Measurements from ENCODE around the gene CACNB1. TPM values are rescaled to one million over a fixed set of nuclear protein-coding genes. Genes with fewer than 3 reads are reported as not detected.

CACNB1 gene
- polyA plus RNA-seq, 1 of the 3 experiments (the other 2 are of a cell fraction) = 7.4 TPM

- no peak overlapping the region for H2AFZ ChIP-seq (ENCODE audit: low read depth)
- H3K36me3 ChIP-seq (replicated peaks in 1 of 2; ENCODE audit: control insufficient read depth in 1 of 2, insufficient read depth in 2 of 2, low read length in 1 of 2) = peaks cover 28 to 32% of the 10 kb centered on the region in 2 experiments
- H3K4me2 ChIP-seq = peak overlapping the region; percentile 97
- H3K27ac ChIP-seq (ENCODE audit: low read depth in 2 of 2, low read length in 1 of 2) = peak overlapping the region; percentile 94 to 99
- H3K79me2 ChIP-seq (ENCODE audit: insufficient read depth) = peaks cover 40% of the 10 kb centered on the region
- peaks cover 51% of the 10 kb centered on the region for H3F3A ChIP-seq (replicated peaks; ENCODE audit: insufficient read depth)
- peak overlapping the region; percentile 75 to 93 for H3K4me3 ChIP-seq (ENCODE audit: low read depth in 2 of 2, low read length in 1 of 2)
- peak overlapping the region; percentile 98 for H3K9ac ChIP-seq
- no peaks in the 10 kb centered on the region for H3K9me3 ChIP-seq
- ChIA-PET CTCF (interaction anchor here (1.1 to 29.0 kb wide), 2 partner anchors 26 to 39 kb away, joined by 3 to 781 read pairs; no protein-coding TSS in a partner anchor), POLR2A (interaction anchor here (1.8 kb wide), 1 partner anchor 37 kb away, joined by 9 read pairs; no protein-coding TSS in a partner anchor)
- DNase-seq = no peak
- H3K27me3 ChIP-seq (ENCODE audit: insufficient read depth) = no peaks in the 10 kb centered on the region
- H4K20me1 ChIP-seq (ENCODE audit: insufficient read depth) = peaks cover 35% of the 10 kb centered on the region
- H3K4me1 ChIP-seq (ENCODE audit: control insufficient read depth in 1 of 2, insufficient read depth in 2 of 2, low read depth in 1 of 2, low read length in 1 of 2) = peaks cover 12 to 29% of the 10 kb centered on the region in 2 experiments; a peak in 2 of 4 replicates
- no peaks in the 10 kb centered on the region for H3K9me2 ChIP-seq
- WGBS (ENCODE audit: low lambda C conversion rate) = 5% methylated on average over 10 of the region's 11 CpGs
- TF ChIP-seq POLR2AphosphoS5 (IDR thresholded peaks at IDR 0.05; ENCODE audit: low read depth, low read length) = 0 out of 2 replicates have a peak, but pooled peaks have one; percentile 39
- no peak for TF ChIP-seq SIN3A (IDR thresholded peaks at IDR 0.05; ENCODE audit: borderline replicate concordance, low read depth, low read length)
- TF ChIP-seq, protein P1, sequence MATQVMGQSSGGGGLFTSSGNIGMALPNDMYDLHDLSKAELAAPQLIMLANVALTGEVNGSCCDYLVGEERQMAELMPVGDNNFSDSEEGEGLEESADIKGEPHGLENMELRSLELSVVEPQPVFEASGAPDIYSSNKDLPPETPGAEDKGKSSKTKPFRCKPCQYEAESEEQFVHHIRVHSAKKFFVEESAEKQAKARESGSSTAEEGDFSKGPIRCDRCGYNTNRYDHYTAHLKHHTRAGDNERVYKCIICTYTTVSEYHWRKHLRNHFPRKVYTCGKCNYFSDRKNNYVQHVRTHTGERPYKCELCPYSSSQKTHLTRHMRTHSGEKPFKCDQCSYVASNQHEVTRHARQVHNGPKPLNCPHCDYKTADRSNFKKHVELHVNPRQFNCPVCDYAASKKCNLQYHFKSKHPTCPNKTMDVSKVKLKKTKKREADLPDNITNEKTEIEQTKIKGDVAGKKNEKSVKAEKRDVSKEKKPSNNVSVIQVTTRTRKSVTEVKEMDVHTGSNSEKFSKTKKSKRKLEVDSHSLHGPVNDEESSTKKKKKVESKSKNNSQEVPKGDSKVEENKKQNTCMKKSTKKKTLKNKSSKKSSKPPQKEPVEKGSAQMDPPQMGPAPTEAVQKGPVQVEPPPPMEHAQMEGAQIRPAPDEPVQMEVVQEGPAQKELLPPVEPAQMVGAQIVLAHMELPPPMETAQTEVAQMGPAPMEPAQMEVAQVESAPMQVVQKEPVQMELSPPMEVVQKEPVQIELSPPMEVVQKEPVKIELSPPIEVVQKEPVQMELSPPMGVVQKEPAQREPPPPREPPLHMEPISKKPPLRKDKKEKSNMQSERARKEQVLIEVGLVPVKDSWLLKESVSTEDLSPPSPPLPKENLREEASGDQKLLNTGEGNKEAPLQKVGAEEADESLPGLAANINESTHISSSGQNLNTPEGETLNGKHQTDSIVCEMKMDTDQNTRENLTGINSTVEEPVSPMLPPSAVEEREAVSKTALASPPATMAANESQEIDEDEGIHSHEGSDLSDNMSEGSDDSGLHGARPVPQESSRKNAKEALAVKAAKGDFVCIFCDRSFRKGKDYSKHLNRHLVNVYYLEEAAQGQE (IDR thresholded peaks at IDR 0.05; ENCODE audit: low read depth, low read length) = no peak
Measured at GRCh38 chr17:39200957-39201510, 3.6 kb upstream of the CACNB1 start.

- Histone ChIP-seq H3K27me3 (ENCODE audit: insufficient read depth) (no peaks in the 10 kb centered on the region), H3K27ac (ENCODE audit: low read depth in 2 of 2, low read length in 1 of 2) (peak within 1 kb of the TSS; percentile 94 to 99), H3K9me3 (no peaks in the 10 kb centered on the region), H3F3A (replicated peaks; ENCODE audit: insufficient read depth) (peaks cover 48% of the 10 kb centered on the region), H3K4me3 (ENCODE audit: low read depth in 2 of 2, low read length in 1 of 2) (peak within 1 kb of the TSS; percentile 75 to 93), H3K4me1 (ENCODE audit: control insufficient read depth in 1 of 2, insufficient read depth in 2 of 2, low read depth in 1 of 2, low read length in 1 of 2) (peaks cover 20 to 37% of the 10 kb centered on the region in 2 experiments; a peak in 2 of 4 replicates), H2AFZ (ENCODE audit: low read depth) (peak within 1 kb of the TSS; percentile 98), H3K4me2 (peak within 1 kb of the TSS; percentile 97), H3K36me3 (replicated peaks in 1 of 2; ENCODE audit: control insufficient read depth in 1 of 2, insufficient read depth in 2 of 2, low read length in 1 of 2) (peaks cover 28 to 32% of the 10 kb centered on the region in 2 experiments), H4K20me1 (ENCODE audit: insufficient read depth) (peaks cover 35% of the 10 kb centered on the region), H3K79me2 (ENCODE audit: insufficient read depth) (peaks cover 48% of the 10 kb centered on the region), H3K9me2 (no peaks in the 10 kb centered on the region), H3K9ac (peak within 1 kb of the TSS; percentile 98)
- DNase-seq = peak; percentile 92
- peak; percentile 94 for TF ChIP-seq POLR2AphosphoS5 (IDR thresholded peaks at IDR 0.05; ENCODE audit: low read depth, low read length)
- TF ChIP-seq, protein P2, sequence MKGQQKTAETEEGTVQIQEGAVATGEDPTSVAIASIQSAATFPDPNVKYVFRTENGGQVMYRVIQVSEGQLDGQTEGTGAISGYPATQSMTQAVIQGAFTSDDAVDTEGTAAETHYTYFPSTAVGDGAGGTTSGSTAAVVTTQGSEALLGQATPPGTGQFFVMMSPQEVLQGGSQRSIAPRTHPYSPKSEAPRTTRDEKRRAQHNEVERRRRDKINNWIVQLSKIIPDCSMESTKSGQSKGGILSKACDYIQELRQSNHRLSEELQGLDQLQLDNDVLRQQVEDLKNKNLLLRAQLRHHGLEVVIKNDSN (IDR thresholded peaks at IDR 0.05; ENCODE audit: borderline replicate concordance, low read depth) = no peak; the same call in none of the 2 replicates
- peak; percentile 57; the same call in 1 of the 2 replicates for TF ChIP-seq MXI1 (IDR thresholded peaks at IDR 0.05; ENCODE audit: low read depth, low read length)
- no peak for TF ChIP-seq FOXM1 (IDR thresholded peaks at IDR 0.05; ENCODE audit: low read depth)
- peak; percentile 40; the same call in 1 of the 2 replicates for TF ChIP-seq ELF1 (IDR thresholded peaks at IDR 0.05)
- no peak for TF ChIP-seq RXRA (IDR thresholded peaks at IDR 0.05; ENCODE audit: borderline replicate concordance, low read depth)
- TF ChIP-seq, protein P1 (IDR thresholded peaks at IDR 0.05; ENCODE audit: low read depth, low read length) = peak; percentile 67; the same call in 1 of the 2 replicates
- peak; percentile 64 for TF ChIP-seq SIN3A (IDR thresholded peaks at IDR 0.05; ENCODE audit: borderline replicate concordance, low read depth, low read length)
- TF ChIP-seq GABPA (IDR thresholded peaks at IDR 0.05; ENCODE audit: low read depth) = peak; percentile 50; the same call in 1 of the 2 replicates
- TF ChIP-seq EP300 (IDR thresholded peaks at IDR 0.05; ENCODE audit: borderline replicate concordance in 1 of 2, low read depth in 1 of 2, low read length in 1 of 2) = peak in 1 of 2 experiments; percentile 49; a peak in 1 of 4 replicates
- TF ChIP-seq FOSL2 (IDR thresholded peaks at IDR 0.05; ENCODE audit: borderline replicate concordance, low read depth) = no peak
- TF ChIP-seq YY1 (IDR thresholded peaks at IDR 0.05; ENCODE audit: low read depth) = peak; percentile 68; the same call in 1 of the 2 replicates
- TF ChIP-seq, protein P3, sequence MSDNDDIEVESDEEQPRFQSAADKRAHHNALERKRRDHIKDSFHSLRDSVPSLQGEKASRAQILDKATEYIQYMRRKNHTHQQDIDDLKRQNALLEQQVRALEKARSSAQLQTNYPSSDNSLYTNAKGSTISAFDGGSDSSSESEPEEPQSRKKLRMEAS (IDR thresholded peaks at IDR 0.05; ENCODE audit: low read depth) = peak; percentile 82
- TF ChIP-seq TAF1 (IDR thresholded peaks at IDR 0.05; ENCODE audit: borderline replicate concordance, low read depth, low read length) = peak; percentile 91
- WGBS (ENCODE audit: low lambda C conversion rate) = under 1% methylated on average over 31 of the region's 52 CpGs
- CTCF ChIA-PET = interaction anchor here (1.1 to 29.0 kb wide), 3 partner anchors 28 to 56 kb away, joined by 3 to 781 read pairs (median 96); no protein-coding TSS in a partner anchor
- POLR2A ChIA-PET = interaction anchor here (0.6 to 1.8 kb wide), 18 partner anchors 9 to 495 kb away, joined by 3 to 11 read pairs (median 4); partner anchors contain the start of genes ARL5C, LASP1NB, MED1 and MLLT6
Measured at GRCh38 chr17:39200070-39200879, 2.8 kb upstream of the CACNB1 start, which contains the start of gene RPL19. RPL19 (plus strand) TSS chr17:39200283; CDS start chr17:39200345, 62 bp downstream.
